Upper lobe of left lung (tissue), 6 donors: ENCODE results near the gene GABRD. TPM values are rescaled to one million over a fixed set of nuclear protein-coding genes. Genes with fewer than 3 reads are reported as not detected.

Experiments used
- ATAC-seq, 2 donors: fragments of 200-7000 bp; cut with Tn5 transposase; one replicate each; pipeline ENCODE4 v1.9.1; 2022; ENCODE audit warnings: mild to moderate bottlenecking in 2 of 2, moderate library complexity in 2 of 2; ENCODE audit not compliant: low FRiP score in 2 of 2
- DNase-seq, 2 donors: peaks; one replicate each; pipeline ENCODE4 v3.0.0-alpha.2; 2019 to 2020
- H3K27ac ChIP-seq, 4 donors: fragments of 200-600 bp; sonication (generic); one replicate each; pipeline ENCODE4 v1.5.1; 2016 to 2019
- H3K27me3 ChIP-seq, 4 donors: fragments of 200-600 bp; sonication (generic); one replicate each; pipeline ENCODE4 v1.5.1; 2017 to 2019
- H3K36me3 ChIP-seq, 4 donors: fragments of 200-600 bp; sonication (generic); one replicate each; pipeline ENCODE4 v1.5.1; 2016 to 2019
- H3K4me1 ChIP-seq, 4 donors: fragments of 200-600 bp; sonication (generic); one replicate each; pipeline ENCODE4 v1.5.1; 2018 to 2019
- H3K4me3 ChIP-seq, 4 donors: fragments of 200-600 bp; sonication (generic); one replicate each; pipeline ENCODE4 v1.5.1; 2017 to 2019; ENCODE audit warnings: mild to moderate bottlenecking in 2 of 4, moderate library complexity in 1 of 4
- H3K9me3 ChIP-seq, 4 donors: fragments of 200-600 bp; sonication (generic); one replicate each; pipeline ENCODE4 v1.5.1; 2018 to 2019
- EP300 ChIP-seq, 4 donors: sonication (generic); formaldehyde crosslinking; IDR thresholded peaks; one replicate each; pipeline ENCODE4 v1.5.1; 2017; ENCODE audit warnings: antibody characterized with exemption in 4 of 4, control low read depth in 2 of 4
- POLR2A ChIP-seq, 4 donors: fragments of 450-650 bp; IDR thresholded peaks; one replicate each; pipeline ENCODE4 v1.5.1; 2016 to 2017; ENCODE audit warnings: antibody characterized with exemption in 4 of 4, mild to moderate bottlenecking in 2 of 4
- POLR2AphosphoS5 ChIP-seq, 2 donors: sonication (generic); formaldehyde crosslinking; IDR thresholded peaks; one replicate each; pipeline ENCODE4 v1.5.1; 2017; ENCODE audit warnings: antibody characterized with exemption in 2 of 2
- WGBS, 2 donors: methylation state at CpG; one replicate each; pipeline ENCODE4 v1.1.5; 2017 to 2018; 5-methylcytosine and 5-hydroxymethylcytosine counted together
- total RNA-seq, 6 donors: library from RNA; depleted of rRNA in 4 of 6; stranded (reverse); fragments of >200 nt in 4 of 6; gene quantifications; one replicate each; pipeline versions ENCODE4 v1.1.0 to v1.2.1, GENCODE V29; 2016 to 2021
- TF ChIP-seq, protein P1 (sequence below), 6 experiments: fragments of 450-650 bp in 4 of 6; fragments of 200-600 bp in 2 of 6; sonication (generic) in 2 of 6; IDR thresholded peaks; one replicate each; pipeline ENCODE4 v1.5.1; 2016 to 2019; ENCODE audit warnings: antibody characterized with exemption in 6 of 6
- donor health status: DM: no; HTN: no; CAD: no; lungs with moderate emphysema.
- donor health status: DM: no; HTN: yes; CAD: no; lungs with severe emphysema.

The GABRD gene
- total RNA-seq, 6 donors from 2014 or later: 0.26 to 8.2 (median 1.2) TPM; not detected in 3

DNA sequence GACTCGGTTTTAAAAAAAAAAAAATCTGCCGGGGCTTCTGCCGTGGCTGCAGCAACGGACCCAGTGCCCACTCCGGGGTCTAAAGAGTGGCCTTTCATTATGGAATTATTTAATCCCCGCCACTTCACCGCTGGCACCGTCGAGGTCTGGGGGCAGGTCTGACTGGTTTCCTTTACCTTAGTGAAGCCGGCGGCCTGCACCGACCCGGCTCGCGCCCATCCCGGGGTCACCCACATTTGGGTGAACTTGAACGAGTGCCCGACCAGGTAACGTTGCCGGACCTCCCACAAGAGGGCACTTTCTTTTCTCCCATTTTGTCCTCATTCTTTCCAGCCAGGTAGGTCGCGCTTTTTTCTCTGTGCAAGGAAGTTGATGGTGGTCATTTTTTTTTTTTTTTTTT lies 35.4 kb downstream of the GABRD start:
- DNase-seq (peak; percentile 32 to 83), ATAC-seq (no peak)
- TF ChIP-seq, protein P1, sequence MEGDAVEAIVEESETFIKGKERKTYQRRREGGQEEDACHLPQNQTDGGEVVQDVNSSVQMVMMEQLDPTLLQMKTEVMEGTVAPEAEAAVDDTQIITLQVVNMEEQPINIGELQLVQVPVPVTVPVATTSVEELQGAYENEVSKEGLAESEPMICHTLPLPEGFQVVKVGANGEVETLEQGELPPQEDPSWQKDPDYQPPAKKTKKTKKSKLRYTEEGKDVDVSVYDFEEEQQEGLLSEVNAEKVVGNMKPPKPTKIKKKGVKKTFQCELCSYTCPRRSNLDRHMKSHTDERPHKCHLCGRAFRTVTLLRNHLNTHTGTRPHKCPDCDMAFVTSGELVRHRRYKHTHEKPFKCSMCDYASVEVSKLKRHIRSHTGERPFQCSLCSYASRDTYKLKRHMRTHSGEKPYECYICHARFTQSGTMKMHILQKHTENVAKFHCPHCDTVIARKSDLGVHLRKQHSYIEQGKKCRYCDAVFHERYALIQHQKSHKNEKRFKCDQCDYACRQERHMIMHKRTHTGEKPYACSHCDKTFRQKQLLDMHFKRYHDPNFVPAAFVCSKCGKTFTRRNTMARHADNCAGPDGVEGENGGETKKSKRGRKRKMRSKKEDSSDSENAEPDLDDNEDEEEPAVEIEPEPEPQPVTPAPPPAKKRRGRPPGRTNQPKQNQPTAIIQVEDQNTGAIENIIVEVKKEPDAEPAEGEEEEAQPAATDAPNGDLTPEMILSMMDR (IDR thresholded peaks at IDR 0.05): no peak
- TF ChIP-seq POLR2AphosphoS5 (IDR thresholded peaks at IDR 0.05): no peak
- no peak for TF ChIP-seq EP300 (IDR thresholded peaks at IDR 0.05)
- no peak for TF ChIP-seq POLR2A (IDR thresholded peaks at IDR 0.05)
- Histone ChIP-seq H3K27me3 (peaks cover 0 to 14% (median 5%) of the 10 kb centered on the region in 4 donors), H3K27ac (peak overlapping the region; percentile 35 to 90 (median 82)), H3K9me3 (no peaks in the 10 kb centered on the region), H3K4me3 (no peak overlapping the region), H3K36me3 (peaks cover 0 to 25% (median 6%) of the 10 kb centered on the region in 4 donors), H3K4me1 (peaks cover 4 to 35% (median 8%) of the 10 kb centered on the region in 4 donors)
- 64 to 65% methylated on average over 22 of the region's 22 CpGs for WGBS, 2 donors

GRCh38 chr1:2055911-2056575 lies 36.9 kb downstream of the GABRD start:
- no peak for ATAC-seq
- no peak overlapping the region for H3K4me3 ChIP-seq
- peaks cover 0 to 2% (median under 1%) of the 10 kb centered on the region in 4 donors for H3K27me3 ChIP-seq
- H3K4me1 ChIP-seq: peaks cover 0 to 29% (median 15%) of the 10 kb centered on the region in 4 donors
- TF ChIP-seq POLR2A (IDR thresholded peaks at IDR 0.05) (no peak), POLR2AphosphoS5 (IDR thresholded peaks at IDR 0.05) (no peak), EP300 (IDR thresholded peaks at IDR 0.05) (no peak)
- TF ChIP-seq, protein P1 (IDR thresholded peaks at IDR 0.05): no peak
- peaks cover 0 to 29% (median 8%) of the 10 kb centered on the region in 4 donors for H3K36me3 ChIP-seq
- no peaks in the 10 kb centered on the region for H3K9me3 ChIP-seq
- peak in 1 of 2 donors; percentile 74 for DNase-seq
- 91 to 96% methylated on average over 19 to 29 of the region's 29 CpGs for WGBS, 2 donors
- H3K27ac ChIP-seq: peak overlapping the region in 1 of 4 donors; percentile 34

- no peak overlapping the region for H3K27ac ChIP-seq
- no peaks in the 10 kb centered on the region for H3K9me3 ChIP-seq
- no peak for TF ChIP-seq POLR2AphosphoS5 (IDR thresholded peaks at IDR 0.05)
- TF ChIP-seq, protein P1 (IDR thresholded peaks at IDR 0.05): no peak
- TF ChIP-seq EP300 (IDR thresholded peaks at IDR 0.05): no peak
- no peak for TF ChIP-seq POLR2A (IDR thresholded peaks at IDR 0.05)
- 91 to 94% methylated on average over 24 to 25 of the region's 25 CpGs for WGBS, 2 donors
- no peaks in the 10 kb centered on the region for H3K27me3 ChIP-seq
- no peak overlapping the region for H3K4me3 ChIP-seq
- DNase-seq: peak in 1 of 2 donors; percentile 71
- no peak for ATAC-seq
- H3K4me1 ChIP-seq: peaks cover 0 to 31% (median 13%) of the 10 kb centered on the region in 4 donors
- peaks cover 0 to 29% (median 8%) of the 10 kb centered on the region in 4 donors for H3K36me3 ChIP-seq
These were observed 37.9 kb downstream of the GABRD start for GRCh38 chr1:2056955-2057590.

DNA sequence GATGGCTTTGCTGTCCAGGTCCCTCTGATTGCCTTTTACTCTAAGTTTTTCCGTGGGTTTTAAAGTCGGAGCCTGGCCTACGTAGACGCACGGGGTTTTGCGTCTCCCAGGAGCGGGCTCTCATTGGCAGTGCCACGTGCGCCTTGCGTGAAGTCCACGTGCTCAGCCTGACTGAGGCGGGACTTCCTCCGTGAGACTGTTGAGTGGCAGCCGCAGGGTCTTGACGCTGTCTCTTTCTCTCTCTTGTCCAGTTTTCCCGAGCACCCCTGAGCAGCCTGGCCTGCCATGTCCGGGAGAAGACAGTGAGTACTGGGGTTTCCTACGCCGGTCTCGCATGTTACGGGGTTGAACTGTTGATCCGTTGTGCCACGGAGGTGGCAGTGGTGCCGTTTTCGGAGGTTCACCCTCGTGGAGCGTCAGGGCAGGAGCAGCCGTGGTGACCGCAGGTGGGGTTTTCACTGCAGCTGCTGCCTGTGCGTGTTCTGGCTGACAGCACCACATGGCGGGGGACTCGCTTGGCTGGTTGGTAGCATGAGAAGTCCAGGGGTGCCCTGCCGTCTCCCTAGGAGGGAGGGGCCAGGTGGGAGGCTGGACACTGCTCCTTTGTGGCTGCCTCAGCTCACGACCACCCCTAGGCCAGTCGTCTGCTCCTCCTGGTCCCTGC lies 40.3 kb downstream of the GABRD start:
- TF ChIP-seq POLR2AphosphoS5 (IDR thresholded peaks at IDR 0.05) (no peak), EP300 (IDR thresholded peaks at IDR 0.05) (no peak), POLR2A (IDR thresholded peaks at IDR 0.05) (no peak)
- TF ChIP-seq, protein P1 (IDR thresholded peaks at IDR 0.05): no peak
- WGBS, 2 donors: 88 to 92% methylated on average over 19 to 33 of the region's 35 CpGs
- Histone ChIP-seq H3K27ac (peak overlapping the region; percentile 63 to 88 (median 82)), H3K9me3 (peaks cover 0 to under 1% (median under 1%) of the 10 kb centered on the region in 4 donors), H3K4me3 (no peak overlapping the region), H3K27me3 (no peaks in the 10 kb centered on the region), H3K4me1 (peaks cover 0 to 28% (median 8%) of the 10 kb centered on the region in 4 donors), H3K36me3 (peaks cover 0 to 29% (median 8%) of the 10 kb centered on the region in 4 donors)
- ATAC-seq (no peak), DNase-seq (peak in 1 of 2 donors; percentile 66)
